K562 (cell line): ENCODE measurements around the gene CDC42SE2. TPM values are rescaled to one million over a fixed set of nuclear protein-coding genes. Genes with fewer than 3 reads are reported as not detected.

Source experiments
- ATAC-seq: fragments of 200-7000 bp; cut with Tn5 transposase; 3 replicates; pipeline ENCODE4 v1.9.1; 2020; ENCODE audit warnings: moderate library complexity
- BruUV-seq: library from RNA; stranded (reverse); fragments of 400-500 nt; replicated peaks from 2 replicates; lab custom pipeline; 2021; lab: Mats Ljungman, UMichigan
- CTCF ChIA-PET: fragments of 300-600 bp; formaldehyde crosslinking; extraction: SDS; loops from one replicate; lab custom pipeline; 2021; ENCODE audit warnings: low intra/inter-chr PET ratio; lab: Yijun Ruan, JAX
- POLR2A ChIA-PET: fragments of 300-600, 350-650 bp; sonication (Branson Sonifier 250); formaldehyde crosslinking; extraction: SDS; loops from one replicate; lab custom pipeline; 2021; ENCODE audit warnings: antibody characterized with exemption, inconsistent platforms; lab: Yijun Ruan, JAX
- DNase-seq, 4 experiments: peaks; one replicate each; pipeline versions ENCODE4 v3.0.0 to v3.0.0-alpha.2; 2011 to 2018; ENCODE audit warnings: low spot score in 3 of 4, mixed read lengths in 3 of 4; ENCODE audit errors: extremely low read depth in 1 of 4
- FAIRE-seq: peaks from 2 replicates; lab custom pipeline; 2011; peaks lifted over from hg19 to GRCh38; lab: Jason Lieb, UNC
- H2AFZ ChIP-seq: 2 replicates; pipeline ENCODE4 v1.6.0; 2011; ENCODE audit warnings: low read depth, low read length, control low read depth, inconsistent platforms
- H3K27ac ChIP-seq: fragments of 200-600 bp; 3 replicates; pipeline ENCODE4 v1.8.0; 2011; ENCODE audit warnings: low read depth, mild to moderate bottlenecking, control low read depth, inconsistent platforms, low read length, moderate library complexity, mixed read lengths; ENCODE audit errors: extremely low read depth
- H3K27me3 ChIP-seq, 2 experiments: fragments of 300-600 bp in 1 of 2; 2 replicates in 1 of 2; 3 replicates in 1 of 2; pipeline versions ENCODE4 v1.6.0 to v1.8.0; 2011; ENCODE audit warnings: inconsistent platforms in 2 of 2, low read length in 2 of 2, mild to moderate bottlenecking in 1 of 2, mixed read lengths in 1 of 2, moderate library complexity in 1 of 2; ENCODE audit not compliant: control insufficient read depth in 2 of 2, insufficient read depth in 2 of 2
- H3K36me3 ChIP-seq: fragments of 300-600 bp; 3 replicates; pipeline ENCODE4 v1.8.0; 2011; ENCODE audit warnings: mild to moderate bottlenecking, low read length, inconsistent platforms; ENCODE audit not compliant: control insufficient read depth, insufficient read depth
- H3K4me1 ChIP-seq, 2 experiments: fragments of 200-600 bp in 1 of 2; replicated peaks in 1 of 2; 2 replicates in 1 of 2; 3 replicates in 1 of 2; pipeline versions ENCODE4 v1.5.1 to v1.8.0; 2011; ENCODE audit warnings: inconsistent platforms in 2 of 2, low read length in 2 of 2, mild to moderate bottlenecking in 1 of 2, mixed read lengths in 1 of 2, moderate library complexity in 1 of 2; ENCODE audit not compliant: control insufficient read depth in 2 of 2, insufficient read depth in 2 of 2
- H3K4me2 ChIP-seq: 2 replicates; pipeline ENCODE4 v1.6.1; 2011; ENCODE audit warnings: low read length, control low read depth, inconsistent platforms, mixed read lengths; ENCODE audit not compliant: insufficient read depth
- H3K4me3 ChIP-seq: fragments of 200-600 bp; sonication (generic), shearing (Covaris generic); 2 replicates; pipeline ENCODE4 v1.5.1; 2016; ENCODE audit warnings: control low read depth, inconsistent platforms
- H3K79me2 ChIP-seq: fragments of 200-600 bp; 3 replicates; pipeline ENCODE4 v1.8.0; 2011; ENCODE audit warnings: low read length, inconsistent platforms; ENCODE audit not compliant: control insufficient read depth, insufficient read depth
- H3K9ac ChIP-seq, 2 experiments: 2 replicates each; pipeline versions ENCODE4 v1.6.0 to v1.6.1; 2011; ENCODE audit warnings: low read depth in 2 of 2, low read length in 2 of 2, control low read depth in 1 of 2, inconsistent platforms in 1 of 2, mild to moderate bottlenecking in 1 of 2, mixed read lengths in 1 of 2; ENCODE audit not compliant: insufficient read depth in 1 of 2
- H3K9me1 ChIP-seq: one replicate; pipeline ENCODE4 v1.6.0; 2011; ENCODE audit warnings: inconsistent platforms, mild to moderate bottlenecking, low read length, moderate library complexity; ENCODE audit not compliant: control insufficient read depth, insufficient read depth
- H3K9me3 ChIP-seq: replicated peaks from 2 replicates; pipeline ENCODE4 v1.5.1; 2011; ENCODE audit warnings: low read depth, low read length, inconsistent platforms; ENCODE audit not compliant: control insufficient read depth, insufficient read depth
- H4K20me1 ChIP-seq: replicated peaks from 2 replicates; pipeline ENCODE4 v1.6.1; 2011; ENCODE audit warnings: low read length, inconsistent platforms, mixed read lengths; ENCODE audit not compliant: control insufficient read depth, insufficient read depth
- CCNT2 ChIP-seq: IDR thresholded peaks from 2 replicates; pipeline ENCODE4 v1.6.1; 2011; ENCODE audit warnings: borderline replicate concordance, low read depth, mild to moderate bottlenecking, moderate library complexity, mixed read lengths, low read length; ENCODE audit not compliant: insufficient read length; ENCODE audit errors: extremely low read depth
- NFIC ChIP-seq: fragments of 450-650 bp; IDR thresholded peaks from 2 replicates; pipeline ENCODE4 v1.6.1; 2017; ENCODE audit warnings: mild to moderate bottlenecking, inconsistent platforms
- PCBP1 ChIP-seq: fragments of 200-400 bp; formaldehyde crosslinking; IDR thresholded peaks from 2 replicates; pipeline ENCODE4 v1.6.1; 2018; ENCODE audit warnings: mild to moderate bottlenecking, low read depth, low read length; ENCODE audit not compliant: poor library complexity, severe bottlenecking
- POLR2B ChIP-seq: fragments of 450-650 bp; IDR thresholded peaks from 2 replicates; pipeline ENCODE4 v1.6.1; 2018; ENCODE audit warnings: low read depth; ENCODE audit not compliant: partially characterized antibody
- POLR3A ChIP-seq: IDR thresholded peaks from 2 replicates; pipeline ENCODE4 v1.6.1; 2011; ENCODE audit warnings: borderline replicate concordance, mild to moderate bottlenecking, moderate library complexity; ENCODE audit not compliant: insufficient read length, insufficient read depth; ENCODE audit errors: extremely low read depth
- PYGO2 ChIP-seq: fragments of 450-650 bp; IDR thresholded peaks from 2 replicates; pipeline ENCODE4 v1.6.1; 2016; ENCODE audit warnings: mild to moderate bottlenecking, missing genetic modification characterization, moderate library complexity, missing compliant biosample characterization
- TBL1XR1 ChIP-seq, 2 experiments: IDR thresholded peaks; 2 replicates each; pipeline ENCODE4 v1.6.1; 2012; ENCODE audit warnings: improper control_type of control experiment in 2 of 2, low read length in 2 of 2, mild to moderate bottlenecking in 1 of 2
- TEAD2 ChIP-seq: fragments of 450-650 bp; IDR thresholded peaks from 2 replicates; pipeline ENCODE4 v1.6.1; 2016; ENCODE audit warnings: missing genetic modification characterization, control low read depth, missing compliant biosample characterization
- YBX1 ChIP-seq: fragments of 450-650 bp; IDR thresholded peaks from 2 replicates; pipeline ENCODE4 v1.7.1; 2016; ENCODE audit warnings: mild to moderate bottlenecking
- WGBS: fragments of 100-300 bp; shearing (Covaris generic); methylation state at CpG from one replicate; pipeline ENCODE4 v1.1.6; 2016; ENCODE audit warnings: low coverage, mixed read lengths; ENCODE audit not compliant: insufficient coverage; ENCODE audit errors: missing lambda C conversion rate; 5-methylcytosine and 5-hydroxymethylcytosine counted together
- in situ Hi-C: fragments of 300-500 bp; cut with MboI; formaldehyde crosslinking; loops from 4 replicates; pipeline ENCODE4 v1.15.0; 2018; ENCODE audit warnings: inconsistent platforms, mixed read lengths
- intact Hi-C: fragments of 100-400 bp; cut with micrococcal nuclease; formaldehyde crosslinking; loops from 2 replicates; pipeline ENCODE4 v1.14.2; 2022
- polyA plus RNA-seq, 8 experiments: library from polyadenylated mRNA; depleted of rRNA in 4 of 8; stranded (reverse) in 5 of 8; unstranded in 3 of 8; fragments of >200 nt; fragmentation: Nextera tagmentation in 2 of 8; fragmentation: Illumina TruSeq in 1 of 8; extraction: Ambion mirVana in 2 of 8; extraction: Trizol in 1 of 8; gene quantifications; 2 replicates each; pipeline versions ENCODE4 v1.2.1 to v1.2.3, GENCODE V29; 2011 to 2014; ENCODE audit warnings: inconsistent platforms in 1 of 8, missing spikeins in 1 of 8
- total RNA-seq, 7 experiments: library from RNA; depleted of rRNA in 6 of 7; stranded (reverse); fragments of >200 nt in 6 of 7; fragmentation: Illumina TruSeq in 2 of 7; extraction: Trizol in 2 of 7; gene quantifications; 2 replicates each; pipeline versions ENCODE4 v1.2.1 to v1.2.3, GENCODE V29; 2011 to 2021; ENCODE audit warnings: low replicate concordance in 1 of 7
- TF ChIP-seq, protein P1 (sequence below): sonication (generic); formaldehyde crosslinking; IDR thresholded peaks from 2 replicates; pipeline ENCODE4 v1.8.0; 2022; ENCODE audit warnings: missing genetic modification reagents, mild to moderate bottlenecking, borderline replicate concordance
- TF ChIP-seq, protein P2 (sequence below): fragments of 450-650 bp; IDR thresholded peaks from 2 replicates; pipeline ENCODE4 v1.6.1; 2017; ENCODE audit warnings: antibody characterized with exemption

CDC42SE2 gene
- total and polyA plus RNA-seq, 9 of the 15 experiments (the other 6 are each of a cell fraction or from before 2014, with no cell fraction given), result 24.8 to 44.3 (median 32.7) TPM

DNA sequence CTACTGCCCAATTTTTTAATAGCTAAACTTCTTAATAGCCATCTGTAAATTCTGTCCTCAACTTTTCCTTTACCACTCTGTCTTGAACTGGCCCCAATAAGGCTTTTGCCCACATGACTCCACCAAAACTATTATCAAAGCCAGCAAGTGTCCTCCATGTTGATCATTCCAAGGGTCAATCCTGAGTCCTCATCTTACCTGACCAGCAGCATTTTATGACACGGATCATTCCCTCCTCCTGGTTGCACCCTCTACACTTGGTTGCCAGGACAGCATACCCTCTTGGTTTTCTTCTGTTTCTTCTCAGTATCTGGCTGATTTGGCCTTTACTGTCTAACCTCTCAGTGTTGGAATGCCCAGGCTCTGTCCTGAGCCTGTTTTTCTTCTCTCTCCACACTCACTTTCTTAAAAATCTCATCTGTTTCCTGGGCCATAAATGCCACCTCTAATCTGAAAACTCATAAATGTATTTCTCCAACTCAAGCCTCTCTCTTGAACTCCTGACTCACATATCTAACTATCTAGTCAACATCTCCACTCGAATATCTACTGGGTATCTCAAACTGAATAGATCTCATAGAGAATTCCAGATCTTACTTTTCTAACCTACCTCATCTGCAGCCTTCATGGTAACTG, 40.0 kb upstream of the CDC42SE2 start:
- POLR2A ChIA-PET, result interaction anchor here (0.7 to 1.0 kb wide), 2 partner anchors 15 to 1493 kb away, joined by 3 read pairs; no protein-coding TSS in a partner anchor
- intact Hi-C loops (no loop called here), in situ Hi-C loops (no loop called here)
- Histone ChIP-seq H3K27ac (no peak overlapping the region), H3K9me3 (no peaks in the 10 kb centered on the region), H2AFZ (no peak overlapping the region), H3K27me3 (peaks cover 0 to 5% of the 10 kb centered on the region in 2 experiments; a peak in 1 of 5 replicates), H4K20me1 (no peaks in the 10 kb centered on the region), H3K4me1 (0 out of 5 replicates have a peak, but pooled peaks cover 0 to 4% of the 10 kb centered on the region in 2 experiments), H3K9ac (no peak overlapping the region), H3K79me2 (no peaks in the 10 kb centered on the region), H3K9me1 (no peaks in the 10 kb centered on the region), H3K36me3 (no peaks in the 10 kb centered on the region), H3K4me2 (no peak overlapping the region), H3K4me3 (no peak overlapping the region)
- no peak for DNase-seq
- 0% methylated on average over 2 of the region's 2 CpGs for WGBS
- no peak for ATAC-seq
- FAIRE-seq, result no peak
- TF ChIP-seq PYGO2 (tag) (no peak), POLR3A (no peak), TBL1XR1 (IDR thresholded peaks at IDR 0.05; ENCODE audit: low read length in 2 of 2) (no peak), PCBP1 (no peak), POLR2B (no peak), TEAD2 (no peak), NFIC (no peak), YBX1 (no peak), CCNT2 (no peak)
- TF ChIP-seq, protein P1, sequence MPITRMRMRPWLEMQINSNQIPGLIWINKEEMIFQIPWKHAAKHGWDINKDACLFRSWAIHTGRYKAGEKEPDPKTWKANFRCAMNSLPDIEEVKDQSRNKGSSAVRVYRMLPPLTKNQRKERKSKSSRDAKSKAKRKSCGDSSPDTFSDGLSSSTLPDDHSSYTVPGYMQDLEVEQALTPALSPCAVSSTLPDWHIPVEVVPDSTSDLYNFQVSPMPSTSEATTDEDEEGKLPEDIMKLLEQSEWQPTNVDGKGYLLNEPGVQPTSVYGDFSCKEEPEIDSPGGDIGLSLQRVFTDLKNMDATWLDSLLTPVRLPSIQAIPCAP, result no peak
- TF ChIP-seq, protein P2, sequence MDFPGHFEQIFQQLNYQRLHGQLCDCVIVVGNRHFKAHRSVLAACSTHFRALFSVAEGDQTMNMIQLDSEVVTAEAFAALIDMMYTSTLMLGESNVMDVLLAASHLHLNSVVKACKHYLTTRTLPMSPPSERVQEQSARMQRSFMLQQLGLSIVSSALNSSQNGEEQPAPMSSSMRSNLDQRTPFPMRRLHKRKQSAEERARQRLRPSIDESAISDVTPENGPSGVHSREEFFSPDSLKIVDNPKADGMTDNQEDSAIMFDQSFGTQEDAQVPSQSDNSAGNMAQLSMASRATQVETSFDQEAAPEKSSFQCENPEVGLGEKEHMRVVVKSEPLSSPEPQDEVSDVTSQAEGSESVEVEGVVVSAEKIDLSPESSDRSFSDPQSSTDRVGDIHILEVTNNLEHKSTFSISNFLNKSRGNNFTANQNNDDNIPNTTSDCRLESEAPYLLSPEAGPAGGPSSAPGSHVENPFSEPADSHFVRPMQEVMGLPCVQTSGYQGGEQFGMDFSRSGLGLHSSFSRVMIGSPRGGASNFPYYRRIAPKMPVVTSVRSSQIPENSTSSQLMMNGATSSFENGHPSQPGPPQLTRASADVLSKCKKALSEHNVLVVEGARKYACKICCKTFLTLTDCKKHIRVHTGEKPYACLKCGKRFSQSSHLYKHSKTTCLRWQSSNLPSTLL, result no peak
- BruUV-seq, result no TSS peak
- CTCF ChIA-PET, result no interaction called here
